Muscle layer of colon (tissue), 2 donors: Measurements from ENCODE around the gene MICU1.
"Not testable (repeated sequence)": the region's sequence is repeated elsewhere in the genome, so short reads cannot be mapped to it uniquely, and the experiment has no call there.

Source experiments
- H3K27ac ChIP-seq: one replicate; pipeline ENCODE4 v1.7.0; 2013; ENCODE audit warnings: low read depth, mild to moderate bottlenecking, low read length, moderate library complexity
- H3K27me3 ChIP-seq, 2 donors: one replicate each; pipeline ENCODE4 v1.7.0; 2013; ENCODE audit warnings: low read length in 2 of 2, mild to moderate bottlenecking in 2 of 2; ENCODE audit not compliant: insufficient read depth in 2 of 2, control insufficient read depth in 1 of 2
- H3K36me3 ChIP-seq: one replicate; pipeline ENCODE4 v1.7.0; 2013; ENCODE audit warnings: mild to moderate bottlenecking, low read length; ENCODE audit not compliant: insufficient read depth
- H3K4me1 ChIP-seq: one replicate; pipeline ENCODE4 v1.7.0; 2013; ENCODE audit warnings: mild to moderate bottlenecking, low read length; ENCODE audit not compliant: insufficient read depth
- H3K4me3 ChIP-seq, 2 donors: one replicate each; pipeline ENCODE4 v1.7.0; 2013; ENCODE audit warnings: low read length in 2 of 2, low read depth in 1 of 2, mild to moderate bottlenecking in 1 of 2, moderate library complexity in 1 of 2
- H3K9ac ChIP-seq: one replicate; pipeline ENCODE4 v1.7.0; 2013; ENCODE audit warnings: low read length
- H3K9me3 ChIP-seq: one replicate; pipeline ENCODE4 v1.7.0; 2013; ENCODE audit warnings: mild to moderate bottlenecking, low read length
- donor health status: abdominal sarcoma.
- donor health status: Adenocarcinoma of cecum.

Gene MICU1

DNA sequence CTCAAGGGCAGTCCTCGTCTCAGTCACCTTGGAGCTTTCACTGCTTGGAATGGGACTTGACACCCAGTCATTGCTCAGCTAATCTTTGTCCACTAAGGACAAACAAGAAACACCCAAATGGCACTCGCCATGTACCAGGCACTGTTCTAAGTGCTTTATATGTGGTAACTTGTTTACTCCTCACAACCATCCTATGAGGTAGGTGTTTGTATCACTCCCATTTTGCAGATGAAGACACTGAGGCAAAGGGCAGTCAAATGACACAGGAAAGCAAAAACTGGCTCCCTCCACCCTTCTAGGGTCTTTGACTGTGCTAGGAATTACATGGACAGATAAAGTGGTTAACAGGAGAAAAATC is 295.8 kb downstream of the MICU1 start:
- Histone ChIP-seq H3K4me3 (no peak overlapping the region), H3K27me3 (no peaks in the 10 kb centered on the region), H3K4me1 (peaks cover 35% of the 10 kb centered on the region), H3K27ac (no peak overlapping the region), H3K9ac (no peak overlapping the region), H3K9me3 (no peaks in the 10 kb centered on the region), H3K36me3 (peaks cover under 1% of the 10 kb centered on the region)

DNA sequence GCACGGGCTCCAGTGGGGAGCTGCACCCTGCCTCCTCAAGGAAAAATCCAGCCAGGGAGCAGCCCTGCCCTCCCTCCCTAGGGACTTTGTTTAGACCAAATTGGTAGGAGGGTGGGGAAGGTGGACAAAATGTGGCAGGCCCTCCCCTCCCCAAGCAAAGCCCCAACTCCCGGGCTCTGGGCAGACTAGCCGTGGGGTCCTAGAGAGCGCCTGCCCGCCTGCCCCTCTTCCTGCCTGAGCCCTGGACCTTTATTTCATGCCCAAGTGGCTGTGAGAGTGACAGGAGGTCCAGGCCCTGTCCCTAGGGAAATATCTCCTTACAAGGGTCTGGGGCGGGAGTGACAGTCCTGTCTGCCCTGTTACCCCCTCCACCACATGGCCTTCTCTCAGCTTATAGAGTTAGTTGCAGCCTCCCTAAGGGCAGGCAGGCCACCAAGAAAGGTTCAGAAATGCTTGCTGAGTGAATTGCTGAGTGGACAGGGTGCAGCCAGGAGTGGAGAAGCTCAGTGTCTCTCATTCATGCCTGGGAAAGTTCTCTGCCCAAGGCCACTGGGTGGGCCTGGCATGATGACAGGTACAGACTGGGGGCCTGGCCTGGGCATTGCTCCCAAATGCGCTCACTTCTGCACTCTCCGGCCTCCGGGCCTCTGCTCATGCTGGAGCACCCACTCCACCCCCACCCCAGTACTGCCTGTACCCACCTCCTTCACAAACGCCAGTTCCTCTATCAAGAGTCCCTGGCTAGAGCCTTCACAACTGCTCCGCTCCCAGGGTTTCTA is 296.4 kb downstream of the MICU1 start:
- Histone ChIP-seq H3K4me1 (peaks cover 30% of the 10 kb centered on the region), H3K27ac (no peak overlapping the region), H3K9ac (no peak overlapping the region)

DNA sequence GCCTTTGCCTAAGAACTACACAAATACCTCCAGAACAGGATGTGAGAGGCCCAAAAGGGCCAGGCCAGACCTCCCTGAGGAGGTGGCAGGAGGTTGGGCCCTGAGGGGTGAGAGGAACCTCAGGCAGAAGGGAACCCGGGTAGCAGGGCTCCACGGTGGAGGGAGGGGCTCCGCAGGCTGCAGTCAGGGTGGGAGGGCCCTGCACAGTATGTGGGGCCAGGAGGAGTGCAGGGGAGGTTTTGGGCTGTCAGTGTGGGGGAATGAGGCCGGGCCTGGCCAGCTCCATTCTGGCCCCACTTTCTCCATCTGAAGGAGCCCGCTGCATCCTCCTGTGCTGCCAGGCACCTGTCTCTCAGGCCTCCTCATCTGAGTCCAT is 297.1 kb downstream of the MICU1 start:
- Histone ChIP-seq H3K9ac (no peak overlapping the region), H3K4me1 (peaks cover 25% of the 10 kb centered on the region), H3K4me3 (no peak overlapping the region), H3K9me3 (no peaks in the 10 kb centered on the region), H3K36me3 (no peaks in the 10 kb centered on the region), H3K27me3 (no peaks in the 10 kb centered on the region), H3K27ac (no peak overlapping the region)

More for the DNA sequence above, 296.4 kb downstream of the MICU1 start:
- H3K9me3 ChIP-seq = no peaks in the 10 kb centered on the region
- no peaks in the 10 kb centered on the region for H3K36me3 ChIP-seq
- H3K4me3 ChIP-seq = no peak overlapping the region
- H3K27me3 ChIP-seq = no peaks in the 10 kb centered on the region

DNA sequence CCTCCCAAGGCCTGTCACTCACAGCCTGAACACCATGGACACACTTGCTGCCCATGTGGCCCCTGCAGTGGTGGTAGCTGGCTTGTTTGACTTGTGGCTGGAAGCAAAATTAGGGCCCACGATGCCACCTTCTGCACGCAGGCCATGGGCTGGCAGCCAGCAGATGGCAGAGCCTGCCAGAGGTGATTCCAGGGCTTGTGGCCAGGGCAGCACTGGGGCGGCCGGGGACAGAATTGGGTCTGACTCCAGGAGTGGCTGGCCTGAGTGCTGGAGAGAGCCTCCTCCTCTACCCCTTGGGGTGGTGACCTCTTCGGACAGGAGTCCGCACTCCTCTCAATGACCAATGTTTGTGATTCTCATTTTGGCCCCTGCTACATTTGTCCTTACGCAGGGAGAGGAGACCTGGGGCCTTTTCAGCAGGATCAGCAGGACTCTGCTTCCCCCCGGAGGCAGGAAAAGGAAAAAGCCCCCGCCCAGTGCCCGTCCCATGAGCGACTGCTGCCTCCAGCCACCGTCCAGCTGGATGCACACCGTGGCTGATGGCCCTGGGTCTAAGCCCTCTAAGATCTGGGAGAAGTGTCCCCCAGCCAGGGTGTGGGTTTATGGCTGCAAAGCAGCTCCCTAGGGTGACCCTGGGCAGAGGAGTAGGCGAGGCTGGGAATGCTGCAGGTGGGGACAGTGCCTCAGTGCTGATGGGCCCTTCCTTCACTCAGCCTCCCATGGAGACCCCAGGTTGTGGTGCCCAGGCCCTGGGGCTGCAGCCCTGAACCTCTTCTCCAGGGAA is 297.6 kb downstream of the MICU1 start:
- no peak overlapping the region for H3K4me3 ChIP-seq
- no peaks in the 10 kb centered on the region for H3K9me3 ChIP-seq
- H3K4me1 ChIP-seq = peaks cover 25% of the 10 kb centered on the region
- H3K9ac ChIP-seq = no peak overlapping the region
- H3K27ac ChIP-seq = no peak overlapping the region
- H3K36me3 ChIP-seq = no peaks in the 10 kb centered on the region
- no peaks in the 10 kb centered on the region for H3K27me3 ChIP-seq

DNA sequence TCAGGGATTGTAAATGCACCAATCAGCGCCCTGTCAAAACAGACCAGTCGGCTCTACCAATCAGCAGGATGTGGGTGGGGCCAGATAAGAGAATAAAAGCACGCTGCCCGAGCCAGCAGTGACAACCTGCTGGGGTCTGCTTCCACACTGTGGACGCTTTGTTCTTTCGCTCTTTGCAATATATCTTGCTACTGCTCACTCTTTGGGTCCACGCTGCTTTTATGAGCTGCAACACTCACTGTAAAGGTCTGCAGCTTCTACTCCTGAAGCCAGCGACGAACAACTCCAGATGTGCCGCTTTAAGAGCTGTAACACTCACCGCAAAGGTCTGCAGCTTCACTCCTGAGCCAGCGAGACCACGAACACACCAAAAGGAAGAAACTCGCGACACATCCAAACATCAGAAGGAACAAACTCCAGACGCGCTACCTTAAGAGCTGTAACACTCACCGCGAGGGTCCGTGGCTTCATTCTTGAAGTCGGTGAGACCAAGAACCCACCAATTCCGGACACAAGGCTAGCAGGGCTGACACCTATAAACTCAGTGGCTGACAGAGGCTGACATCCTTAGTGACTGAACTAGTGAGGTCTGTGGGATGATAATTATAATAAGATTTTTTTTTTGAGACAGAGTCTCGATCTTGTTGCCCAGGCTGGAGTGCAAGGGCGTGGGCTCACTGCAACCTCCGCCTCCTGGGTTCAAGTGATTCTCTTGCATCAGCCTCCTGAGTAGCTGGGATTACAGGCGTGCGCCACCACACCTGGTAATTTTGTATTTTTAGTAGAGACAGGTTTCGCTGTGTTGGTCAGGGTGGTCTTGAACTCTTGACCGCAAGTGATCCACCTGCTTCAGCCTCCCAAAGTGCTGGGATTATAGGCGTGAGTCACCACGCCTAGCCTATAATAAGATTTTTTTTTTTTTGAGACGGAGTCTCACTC is 298.9 kb downstream of the MICU1 start:
- not testable (repeated sequence) for H3K36me3 ChIP-seq

DNA sequence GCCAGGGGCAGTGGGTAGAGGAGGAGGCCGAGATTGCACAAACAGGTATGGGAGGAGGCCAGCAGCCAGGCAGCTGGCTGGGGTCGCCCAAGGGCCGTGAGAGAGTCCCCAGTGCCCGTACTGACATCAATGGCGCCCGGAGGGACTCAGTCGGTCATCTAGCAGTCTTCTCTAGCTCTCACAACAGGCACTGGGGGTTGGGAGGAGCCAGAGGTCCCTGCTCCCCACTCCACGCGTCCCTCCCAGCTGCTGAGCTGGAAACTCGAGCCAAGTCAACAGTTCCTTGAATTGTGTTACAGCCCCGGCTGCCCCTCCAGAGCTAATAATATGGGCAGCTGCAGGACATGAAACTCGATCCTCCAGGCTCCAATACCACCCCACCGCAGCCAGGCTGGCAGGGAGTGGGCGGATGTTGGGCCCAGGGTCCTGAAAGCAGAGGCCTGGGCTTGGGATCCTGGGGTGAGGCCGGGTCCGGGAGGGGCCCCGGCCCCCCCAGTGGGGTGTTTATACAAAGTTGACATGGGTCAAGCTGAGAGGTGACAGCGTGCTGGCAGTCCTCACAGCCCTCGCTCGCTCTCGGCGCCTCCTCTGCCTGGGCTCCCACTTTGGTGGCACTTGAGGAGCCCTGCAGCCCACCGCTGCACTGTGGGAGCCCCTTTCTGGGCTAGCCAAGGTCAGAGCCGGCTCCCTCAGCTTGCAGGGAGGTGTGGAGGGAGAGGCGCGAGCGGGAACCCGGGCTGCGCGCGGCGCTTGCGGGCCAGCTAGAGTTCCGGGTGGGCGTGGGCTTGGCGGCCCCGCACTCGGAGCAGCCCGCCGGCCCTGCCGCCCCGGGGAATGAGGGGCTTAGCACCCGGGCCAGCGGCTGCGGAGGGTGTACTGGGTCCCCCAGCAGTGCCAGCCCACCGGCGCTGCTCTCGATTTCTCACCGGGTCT is 300.4 kb downstream of the MICU1 start:
- H3K27me3 ChIP-seq, H3K9me3 ChIP-seq, H3K36me3 ChIP-seq, H3K27ac ChIP-seq, H3K4me3 ChIP-seq, H3K9ac ChIP-seq: not testable (repeated sequence)
- peaks cover 16% of the 10 kb centered on the region for H3K4me1 ChIP-seq

More for the DNA sequence above, 298.9 kb downstream of the MICU1 start:
- not testable (repeated sequence) for H3K27me3 ChIP-seq, H3K9me3 ChIP-seq, H3K4me3 ChIP-seq, H3K9ac ChIP-seq, H3K27ac ChIP-seq
- peaks cover 19% of the 10 kb centered on the region for H3K4me1 ChIP-seq

DNA sequence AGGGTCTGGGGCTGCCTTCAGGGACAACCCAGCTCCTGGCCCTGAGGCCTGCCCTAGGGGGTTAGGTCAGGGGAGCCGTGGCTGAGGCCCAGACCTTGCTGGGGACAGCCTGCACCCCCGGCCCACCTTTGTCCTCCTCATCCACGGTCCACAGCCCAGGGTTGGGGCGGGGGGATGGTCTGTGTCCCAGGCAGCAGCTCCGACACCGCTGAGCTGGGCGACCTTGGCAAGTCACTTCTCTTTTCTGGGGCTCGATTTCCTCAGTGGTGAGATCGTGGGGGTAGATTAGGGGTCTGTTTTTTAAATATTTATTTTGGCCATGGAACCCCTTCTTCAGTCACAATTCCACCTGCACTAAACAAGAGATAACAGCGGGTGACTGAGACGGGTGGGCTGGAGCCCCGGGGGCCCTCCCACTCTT is 302.1 kb downstream of the MICU1 start:
- Histone ChIP-seq H3K27me3 (no peaks in the 10 kb centered on the region), H3K4me1 (peaks cover 29% of the 10 kb centered on the region), H3K4me3 (no peak overlapping the region), H3K36me3 (no peaks in the 10 kb centered on the region), H3K9me3 (no peaks in the 10 kb centered on the region), H3K27ac (no peak overlapping the region), H3K9ac (no peak overlapping the region)

DNA sequence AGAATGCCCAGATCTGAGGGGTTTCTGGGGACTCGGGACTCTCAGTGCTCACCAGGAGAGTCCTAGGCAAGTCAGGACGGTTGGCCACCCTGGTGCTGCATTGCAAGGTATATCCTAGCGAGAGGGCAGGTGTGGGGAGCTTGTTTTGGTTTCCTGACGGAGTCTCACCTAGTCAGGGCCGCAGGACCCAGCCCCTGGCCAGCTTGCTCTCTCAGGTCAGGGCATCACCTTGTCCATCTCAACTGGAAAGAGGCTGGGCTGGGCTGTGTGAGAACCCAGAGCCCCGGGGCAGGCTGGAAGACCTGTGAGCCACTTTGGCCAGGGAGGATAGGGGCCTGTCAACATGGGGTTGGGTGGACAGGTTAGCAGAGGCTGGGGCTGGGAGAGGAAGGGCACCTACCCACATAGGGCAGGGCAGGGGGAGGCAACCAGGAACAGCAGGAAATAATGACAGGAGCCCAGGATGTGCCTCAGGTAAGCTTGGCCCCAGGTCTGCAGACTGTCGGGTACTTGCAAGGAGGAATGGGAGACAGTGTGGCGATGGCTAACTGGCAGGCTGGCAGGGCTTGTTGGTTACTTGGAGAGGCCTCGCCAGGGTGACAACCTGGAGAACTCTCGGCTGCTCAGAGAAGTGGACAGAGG is 302.6 kb downstream of the MICU1 start:
- Histone ChIP-seq H3K9ac (no peak overlapping the region), H3K27ac (no peak overlapping the region), H3K9me3 (no peaks in the 10 kb centered on the region)

DNA sequence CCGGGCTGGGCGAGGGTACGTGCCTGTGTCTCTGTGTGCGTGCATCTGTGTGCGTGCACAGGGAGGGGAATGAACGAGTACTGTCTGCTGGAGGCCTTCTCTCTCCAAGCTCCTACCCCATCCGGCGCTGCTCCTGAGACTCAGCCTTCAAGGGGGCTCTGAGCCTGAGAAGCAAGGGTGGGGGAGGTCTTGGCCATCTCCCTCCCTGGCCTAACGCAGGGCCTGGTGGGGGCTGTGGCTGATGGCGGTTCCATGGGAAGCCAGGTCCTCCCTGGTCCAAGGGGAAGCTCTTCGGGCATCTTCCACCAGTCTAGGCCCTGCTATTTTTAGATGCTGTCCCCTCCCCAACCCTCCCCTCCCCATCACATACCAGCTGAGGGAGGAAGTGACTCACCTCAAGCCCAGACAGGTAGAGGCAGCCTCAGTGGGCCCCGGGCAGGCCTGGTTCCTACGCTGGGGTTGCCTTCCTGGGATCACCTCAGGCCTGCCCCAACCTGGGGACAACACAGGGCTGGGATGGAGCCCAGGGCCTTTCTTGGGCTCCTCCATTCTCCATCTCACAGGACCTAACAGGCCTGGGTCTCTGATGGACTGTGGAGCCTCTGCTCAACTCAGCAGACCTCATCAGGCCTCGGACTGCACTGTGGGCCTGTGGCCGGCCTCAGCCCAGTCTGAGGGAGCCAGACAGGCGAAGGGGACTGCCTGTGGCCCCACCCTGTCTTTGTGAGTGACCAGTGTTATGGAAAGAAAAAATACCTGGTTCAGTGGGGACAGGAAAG is 303.4 kb downstream of the MICU1 start:
- Histone ChIP-seq H3K9me3 (no peaks in the 10 kb centered on the region), H3K27ac (no peak overlapping the region), H3K4me3 (no peak overlapping the region), H3K27me3 (no peaks in the 10 kb centered on the region), H3K36me3 (no peaks in the 10 kb centered on the region), H3K4me1 (peaks cover 21% of the 10 kb centered on the region), H3K9ac (no peak overlapping the region)

More for the DNA sequence above, 302.6 kb downstream of the MICU1 start:
- Histone ChIP-seq H3K4me1 (peaks cover 27% of the 10 kb centered on the region), H3K27me3 (no peaks in the 10 kb centered on the region), H3K4me3 (no peak overlapping the region), H3K36me3 (no peaks in the 10 kb centered on the region)

DNA sequence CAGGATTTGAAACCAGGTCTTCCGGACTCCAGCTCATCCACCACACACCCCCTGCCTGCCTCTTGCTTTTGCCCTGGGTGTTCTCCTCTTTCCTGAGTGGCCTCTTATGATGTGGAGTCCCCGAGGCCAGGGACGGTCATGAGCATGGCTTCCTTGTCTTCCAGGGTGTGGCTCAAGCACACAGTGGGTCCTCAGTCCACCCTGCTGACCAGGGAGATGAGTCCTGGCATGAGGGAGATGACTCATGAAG is 303.9 kb downstream of the MICU1 start:
- no peaks in the 10 kb centered on the region for H3K36me3 ChIP-seq
- H3K9me3 ChIP-seq = no peaks in the 10 kb centered on the region
- H3K4me3 ChIP-seq = no peak overlapping the region
- H3K4me1 ChIP-seq = peaks cover 24% of the 10 kb centered on the region
- H3K27me3 ChIP-seq = no peaks in the 10 kb centered on the region
- no peak overlapping the region for H3K27ac ChIP-seq
- no peak overlapping the region for H3K9ac ChIP-seq
